Ascending aorta (tissue), 2 donors: ENCODE measurements around the gene POU4F2. TPM values are rescaled to one million over a fixed set of nuclear protein-coding genes. Genes with fewer than 3 reads are reported as not detected.
"Not testable (repeated sequence)": the region's sequence is repeated elsewhere in the genome, so short reads cannot be mapped to it uniquely, and the experiment has no call there.

ENCODE experiments used
- DNase-seq, 2 donors: peaks; one replicate each; pipeline ENCODE4 v3.0.0-alpha.2; 2019; ENCODE audit warnings: low spot score in 2 of 2
- H3K27ac ChIP-seq, 2 donors: fragments of 200-600 bp; sonication (generic); one replicate each; pipeline ENCODE4 v1.5.1; 2016 to 2017; ENCODE audit warnings: mild to moderate bottlenecking in 1 of 2
- H3K27me3 ChIP-seq: fragments of 200-600 bp; sonication (generic); one replicate; pipeline ENCODE4 v1.5.1; 2017
- H3K36me3 ChIP-seq, 2 donors: fragments of 200-600 bp; sonication (generic); one replicate each; pipeline ENCODE4 v1.5.1; 2016
- H3K4me1 ChIP-seq, 2 donors: fragments of 200-600 bp; sonication (generic); one replicate each; pipeline ENCODE4 v1.5.1; 2016 to 2017; ENCODE audit warnings: mild to moderate bottlenecking in 1 of 2
- H3K4me3 ChIP-seq, 2 donors: fragments of 200-600 bp; sonication (generic); one replicate each; pipeline ENCODE4 v1.5.1; 2016 to 2017; ENCODE audit warnings: mild to moderate bottlenecking in 1 of 2
- H3K9me3 ChIP-seq, 2 donors: fragments of 200-600 bp; sonication (generic); one replicate each; pipeline ENCODE4 v1.5.1; 2016
- intact Hi-C: fragments of 100-400 bp; cut with DNase I; formaldehyde crosslinking; loops from one replicate; pipeline ENCODE4 v1.15.1; 2023
- total RNA-seq: library from RNA; depleted of rRNA; stranded (reverse); fragments of >200 nt; gene quantifications from one replicate; pipeline ENCODE4 v1.1.0, GENCODE V29; 2016
- TF ChIP-seq, protein P1 (sequence below), 3 experiments: fragments of 200-600 bp in 2 of 3; fragments of 450-650 bp in 1 of 3; sonication (generic) in 2 of 3; IDR thresholded peaks; one replicate each; pipeline ENCODE4 v1.5.1; 2016 to 2019; ENCODE audit warnings: antibody characterized with exemption in 3 of 3, mild to moderate bottlenecking in 1 of 3, moderate library complexity in 1 of 3

The POU4F2 gene
- total RNA-seq, 1 donor from 2014 or later = not detected

DNA sequence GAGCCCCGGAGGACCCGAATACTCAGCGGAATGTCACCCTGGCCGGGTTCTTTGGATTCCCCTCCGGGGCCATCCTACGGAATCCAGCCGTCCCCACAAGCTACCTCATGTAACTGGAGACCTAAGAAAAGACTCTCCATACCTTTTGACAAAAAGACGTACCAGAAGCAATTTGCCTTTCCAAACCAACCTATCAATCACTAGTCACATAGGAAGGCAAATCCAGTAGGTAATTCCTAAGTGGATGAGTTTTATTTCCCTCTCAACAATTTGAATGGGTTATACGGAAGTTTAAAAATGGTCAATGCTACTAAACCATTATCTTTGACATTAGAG lies 16.8 kb downstream of the POU4F2 start:
- no peaks in the 10 kb centered on the region for H3K27me3 ChIP-seq
- DNase-seq = no peak
- intact Hi-C loops = no loop called here
- H3K36me3 ChIP-seq = no peaks in the 10 kb centered on the region
- H3K9me3 ChIP-seq = no peaks in the 10 kb centered on the region
- H3K4me3 ChIP-seq = peak overlapping the region; percentile 49 to 66
- TF ChIP-seq, protein P1, sequence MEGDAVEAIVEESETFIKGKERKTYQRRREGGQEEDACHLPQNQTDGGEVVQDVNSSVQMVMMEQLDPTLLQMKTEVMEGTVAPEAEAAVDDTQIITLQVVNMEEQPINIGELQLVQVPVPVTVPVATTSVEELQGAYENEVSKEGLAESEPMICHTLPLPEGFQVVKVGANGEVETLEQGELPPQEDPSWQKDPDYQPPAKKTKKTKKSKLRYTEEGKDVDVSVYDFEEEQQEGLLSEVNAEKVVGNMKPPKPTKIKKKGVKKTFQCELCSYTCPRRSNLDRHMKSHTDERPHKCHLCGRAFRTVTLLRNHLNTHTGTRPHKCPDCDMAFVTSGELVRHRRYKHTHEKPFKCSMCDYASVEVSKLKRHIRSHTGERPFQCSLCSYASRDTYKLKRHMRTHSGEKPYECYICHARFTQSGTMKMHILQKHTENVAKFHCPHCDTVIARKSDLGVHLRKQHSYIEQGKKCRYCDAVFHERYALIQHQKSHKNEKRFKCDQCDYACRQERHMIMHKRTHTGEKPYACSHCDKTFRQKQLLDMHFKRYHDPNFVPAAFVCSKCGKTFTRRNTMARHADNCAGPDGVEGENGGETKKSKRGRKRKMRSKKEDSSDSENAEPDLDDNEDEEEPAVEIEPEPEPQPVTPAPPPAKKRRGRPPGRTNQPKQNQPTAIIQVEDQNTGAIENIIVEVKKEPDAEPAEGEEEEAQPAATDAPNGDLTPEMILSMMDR (IDR thresholded peaks at IDR 0.05) = no peak
- no peaks in the 10 kb centered on the region for H3K4me1 ChIP-seq
- H3K27ac ChIP-seq = no peak overlapping the region

DNA sequence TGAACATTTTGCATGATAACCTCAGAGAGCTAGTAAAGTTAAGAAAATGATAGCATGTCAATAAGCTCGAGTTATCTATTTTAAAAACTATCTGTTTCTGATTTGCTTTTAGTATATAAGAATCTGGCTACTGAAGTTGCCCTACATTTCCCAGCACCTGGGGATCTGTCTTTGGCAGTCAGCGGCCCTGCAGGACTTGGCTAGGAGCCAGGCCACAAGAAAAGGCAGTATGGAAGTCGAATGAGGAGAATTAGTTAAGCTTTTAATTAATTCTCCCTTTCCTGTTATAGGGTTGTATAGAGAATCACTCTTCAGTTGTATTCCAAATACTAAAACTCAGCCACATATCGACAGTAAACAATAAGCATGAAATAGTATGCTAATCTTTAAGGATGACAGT lies 22.7 kb downstream of the POU4F2 start:
- Histone ChIP-seq H3K36me3 (no peaks in the 10 kb centered on the region), H3K4me1 (no peaks in the 10 kb centered on the region), H3K27me3 (no peaks in the 10 kb centered on the region), H3K27ac (no peak overlapping the region), H3K9me3 (no peaks in the 10 kb centered on the region), H3K4me3 (no peak overlapping the region)
- no peak for DNase-seq
- intact Hi-C loops = no loop called here
- TF ChIP-seq, protein P1 (IDR thresholded peaks at IDR 0.05) = no peak

- H3K4me3 ChIP-seq, H3K9me3 ChIP-seq, H3K27ac ChIP-seq, H3K4me1 ChIP-seq, intact Hi-C loops, H3K36me3 ChIP-seq, DNase-seq, H3K27me3 ChIP-seq: not testable (repeated sequence)
Observed at GRCh38 chr4:146663968-146664311, 25.2 kb downstream of the POU4F2 start.

GRCh38 chr4:146674829-146675570 lies 36.3 kb downstream of the POU4F2 start:
- Histone ChIP-seq H3K27ac (no peak overlapping the region), H3K4me1 (no peaks in the 10 kb centered on the region), H3K27me3 (no peaks in the 10 kb centered on the region), H3K9me3 (peaks cover 0 to 3% of the 10 kb centered on the region in 2 donors), H3K36me3 (no peaks in the 10 kb centered on the region), H3K4me3 (no peak overlapping the region)
- TF ChIP-seq, protein P1 (IDR thresholded peaks at IDR 0.05) = no peak
- intact Hi-C loops = no loop called here
- no peak for DNase-seq

Other genes starting within 250 kb of the POU4F2 start
- gene SLC10A7, start 117.0 kb upstream of the POU4F2 start, total RNA-seq = 11.4 TPM